GM12872 (cell line): ENCODE measurements around the gene JAG1.

Experiments
- CTCF ChIP-seq: IDR thresholded peaks from 3 replicates; pipeline ENCODE4 v1.5.1; 2011; ENCODE audit warnings: low read depth, mild to moderate bottlenecking, low read length, moderate library complexity; ENCODE audit not compliant: insufficient read depth

The JAG1 gene

GRCh38 chr20:10681494-10681893 is 7.7 kb upstream of the JAG1 start:
- no peak for TF ChIP-seq CTCF

- no peak for TF ChIP-seq CTCF
Measured at GRCh38 chr20:10680571-10680970, 6.8 kb upstream of the JAG1 start.

- TF ChIP-seq CTCF: no peak
Measured at GRCh38 chr20:10679269-10679668, 5.5 kb upstream of the JAG1 start.

- TF ChIP-seq CTCF: no peak
Measured at GRCh38 chr20:10676518-10676917, 2.7 kb upstream of the JAG1 start.

GRCh38 chr20:10675450-10675848 is 1.6 kb upstream of the JAG1 start:
- TF ChIP-seq CTCF: no peak

GRCh38 chr20:10674684-10675449 is 1.1 kb upstream of the JAG1 start:
- TF ChIP-seq CTCF: peak; percentile 81

GRCh38 chr20:10673176-10673841 is 490 bp downstream of the JAG1 start:
- no peak for TF ChIP-seq CTCF
